PC-3 (cell line): ENCODE data around the gene SMAD3. TPM values are rescaled to one million over a fixed set of nuclear protein-coding genes. Genes with fewer than 3 reads are reported as not detected.

Experiments
- ATAC-seq: fragments of 200-7000 bp; cut with Tn5 transposase; 2 replicates; pipeline ENCODE4 v1.9.1; 2020; ENCODE audit warnings: mild to moderate bottlenecking, moderate library complexity
- BruUV-seq: library from RNA; stranded (reverse); fragments of 400-500 nt; replicated peaks from 2 replicates; lab custom pipeline; 2021; lab: Mats Ljungman, UMichigan
- CTCF ChIA-PET: fragments of 300-600 bp; sonication (Branson Sonifier 250); formaldehyde crosslinking; loops from one replicate; lab custom pipeline; 2022; ENCODE audit warnings: antibody characterized with exemption; lab: Charles Lee
- POLR2A ChIA-PET: fragments of 300-600 bp; sonication (Branson Sonifier 250); formaldehyde crosslinking; loops from one replicate; lab custom pipeline; 2022; ENCODE audit warnings: antibody characterized with exemption; ENCODE audit not compliant: unreplicated experiment; lab: Charles Lee
- DNase-seq: peaks from one replicate; pipeline ENCODE4 v3.0.0-alpha.2; 2015
- H2AFZ ChIP-seq: fragments of 300-600 bp; sonication (generic); 2 replicates; pipeline ENCODE4 v1.6.0; 2016; ENCODE audit warnings: antibody characterized with exemption, low read length
- H3F3A ChIP-seq: fragments of 300-600 bp; sonication (generic); one replicate; pipeline ENCODE4 v1.6.0; 2017; ENCODE audit warnings: antibody characterized with exemption, low read length, control low read depth, mild to moderate bottlenecking; ENCODE audit not compliant: unreplicated experiment
- H3K27ac ChIP-seq: fragments of 300-600 bp; sonication (generic); 2 replicates; pipeline ENCODE4 v1.5.1; 2016; ENCODE audit warnings: mild to moderate bottlenecking, low read length
- H3K27me3 ChIP-seq: fragments of 300-600 bp; sonication (generic); 2 replicates; pipeline ENCODE4 v1.6.1; 2016; ENCODE audit warnings: low read length, mixed read lengths
- H3K36me3 ChIP-seq: fragments of 300-600 bp; sonication (generic); 2 replicates; pipeline ENCODE4 v1.6.1; 2016; ENCODE audit warnings: low read depth, mixed run types, low read length, mixed read lengths
- H3K4me1 ChIP-seq: fragments of 300-600 bp; sonication (generic); 2 replicates; pipeline ENCODE4 v1.5.1; 2016; ENCODE audit warnings: low read length; ENCODE audit not compliant: insufficient read depth
- H3K4me2 ChIP-seq: fragments of 300-600 bp; sonication (generic); 2 replicates; pipeline ENCODE4 v1.6.0; 2016; ENCODE audit warnings: low read length
- H3K4me3 ChIP-seq: fragments of 300-600 bp; sonication (generic); 2 replicates; pipeline ENCODE4 v1.5.1; 2016; ENCODE audit warnings: mild to moderate bottlenecking, low read length, mixed read lengths
- H3K79me2 ChIP-seq: fragments of 300-600 bp; sonication (generic); 2 replicates; pipeline ENCODE4 v1.6.1; 2017; ENCODE audit warnings: low read length, mixed read lengths
- H3K9ac ChIP-seq: fragments of 300-600 bp; sonication (generic); 2 replicates; pipeline ENCODE4 v1.6.0; 2016; ENCODE audit warnings: mild to moderate bottlenecking, low read length
- H3K9me2 ChIP-seq: fragments of 300-600 bp; sonication (generic); replicated peaks from 2 replicates; pipeline ENCODE4 v1.6.1; 2016; ENCODE audit warnings: mixed run types, low read length, mixed read lengths
- H3K9me3 ChIP-seq: fragments of 300-600 bp; sonication (generic); 2 replicates; pipeline ENCODE4 v1.6.1; 2016; ENCODE audit warnings: low read length, mixed read lengths
- H4K20me1 ChIP-seq: fragments of 300-600 bp; sonication (generic); 2 replicates; pipeline ENCODE4 v1.6.1; 2016; ENCODE audit warnings: low read length, mixed read lengths
- EZH2 ChIP-seq: fragments of 300-600 bp; sonication (generic); IDR thresholded peaks from one replicate; pipeline ENCODE4 v1.6.1; 2017; ENCODE audit warnings: antibody characterized with exemption, mild to moderate bottlenecking, low read length; ENCODE audit not compliant: unreplicated experiment
- EZH2phosphoT487 ChIP-seq: fragments of 300-600 bp; sonication (generic); IDR thresholded peaks from 2 replicates; pipeline ENCODE4 v1.6.1; 2018; ENCODE audit warnings: mild to moderate bottlenecking, antibody characterized with exemption, low read length, borderline replicate concordance
- intact Hi-C: fragments of 100-400 bp; cut with micrococcal nuclease; formaldehyde crosslinking; loops from 2 replicates; pipeline ENCODE4 v1.9.0; 2023
- total RNA-seq: library from RNA; depleted of rRNA; stranded (reverse); fragments of >200 nt; gene quantifications from 2 replicates; pipeline ENCODE4 v1.2.3, GENCODE V29; 2014
- TF ChIP-seq, protein P1 (sequence below): fragments of 300-600 bp; sonication (generic); conservative IDR thresholded peaks from 2 replicates; pipeline ENCODE4 v1.5.1; 2017; ENCODE audit warnings: antibody characterized with exemption, low read depth, mild to moderate bottlenecking, low read length

The SMAD3 gene
- total RNA-seq, 1 experiment from 2014 or later = 75.6 TPM

DNA sequence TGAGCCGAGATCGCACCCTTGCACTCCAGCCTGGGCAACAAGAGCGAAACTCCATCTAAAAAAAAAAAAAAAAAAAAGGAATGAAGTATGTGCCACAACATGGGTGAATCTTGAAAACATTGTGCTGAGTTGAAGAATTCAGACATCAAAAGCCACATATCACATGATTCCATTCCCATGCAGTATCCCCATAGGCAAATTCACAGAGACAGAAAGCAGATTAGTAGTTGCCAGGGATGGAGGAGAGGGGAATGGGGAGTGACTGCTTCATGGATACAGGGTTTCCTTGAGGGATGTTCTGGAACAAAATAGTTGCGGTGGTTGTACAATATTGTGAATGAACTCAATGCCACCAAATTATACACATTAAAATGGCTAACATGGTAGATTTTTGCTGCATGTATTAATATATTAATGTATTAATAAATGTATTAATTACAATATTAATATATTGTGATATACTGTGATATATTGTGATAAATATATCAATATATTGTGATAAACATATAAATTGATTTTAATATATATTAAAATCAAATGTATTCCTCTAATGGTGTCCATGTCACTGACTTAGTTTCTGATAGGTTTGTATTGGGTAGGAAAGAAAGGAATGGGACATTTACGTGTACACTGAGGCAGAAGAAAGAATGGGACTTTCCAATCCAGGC, 34.9 kb downstream of the SMAD3 start:
- Histone ChIP-seq H3K9me3 (no peaks in the 10 kb centered on the region), H3K4me3 (no peak overlapping the region), H4K20me1 (0 out of 2 replicates have a peak, but pooled peaks cover 6% of the 10 kb centered on the region), H3K79me2 (peaks cover 98% of the 10 kb centered on the region), H3K4me1 (peaks cover 62% of the 10 kb centered on the region), H3F3A (peaks cover 7% of the 10 kb centered on the region), H2AFZ (no peak overlapping the region), H3K9ac (no peak overlapping the region), H3K27ac (peak overlapping the region; percentile 99; the same call in 1 of the 2 replicates), H3K27me3 (no peaks in the 10 kb centered on the region), H3K9me2 (no peaks in the 10 kb centered on the region), H3K4me2 (no peak overlapping the region), H3K36me3 (peaks cover 57% of the 10 kb centered on the region)
- no peak for ATAC-seq
- TF ChIP-seq EZH2 (no peak), EZH2phosphoT487 (no peak)
- TF ChIP-seq, protein P1, sequence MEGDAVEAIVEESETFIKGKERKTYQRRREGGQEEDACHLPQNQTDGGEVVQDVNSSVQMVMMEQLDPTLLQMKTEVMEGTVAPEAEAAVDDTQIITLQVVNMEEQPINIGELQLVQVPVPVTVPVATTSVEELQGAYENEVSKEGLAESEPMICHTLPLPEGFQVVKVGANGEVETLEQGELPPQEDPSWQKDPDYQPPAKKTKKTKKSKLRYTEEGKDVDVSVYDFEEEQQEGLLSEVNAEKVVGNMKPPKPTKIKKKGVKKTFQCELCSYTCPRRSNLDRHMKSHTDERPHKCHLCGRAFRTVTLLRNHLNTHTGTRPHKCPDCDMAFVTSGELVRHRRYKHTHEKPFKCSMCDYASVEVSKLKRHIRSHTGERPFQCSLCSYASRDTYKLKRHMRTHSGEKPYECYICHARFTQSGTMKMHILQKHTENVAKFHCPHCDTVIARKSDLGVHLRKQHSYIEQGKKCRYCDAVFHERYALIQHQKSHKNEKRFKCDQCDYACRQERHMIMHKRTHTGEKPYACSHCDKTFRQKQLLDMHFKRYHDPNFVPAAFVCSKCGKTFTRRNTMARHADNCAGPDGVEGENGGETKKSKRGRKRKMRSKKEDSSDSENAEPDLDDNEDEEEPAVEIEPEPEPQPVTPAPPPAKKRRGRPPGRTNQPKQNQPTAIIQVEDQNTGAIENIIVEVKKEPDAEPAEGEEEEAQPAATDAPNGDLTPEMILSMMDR = no peak
- no TSS peak for BruUV-seq
- DNase-seq = no peak
- ChIA-PET CTCF (no interaction called here), POLR2A (interaction anchor here (0.6 kb wide), 1 partner anchor 169 kb away, joined by 3 read pairs; no protein-coding TSS in a partner anchor)
- intact Hi-C loops = no loop called here

DNA sequence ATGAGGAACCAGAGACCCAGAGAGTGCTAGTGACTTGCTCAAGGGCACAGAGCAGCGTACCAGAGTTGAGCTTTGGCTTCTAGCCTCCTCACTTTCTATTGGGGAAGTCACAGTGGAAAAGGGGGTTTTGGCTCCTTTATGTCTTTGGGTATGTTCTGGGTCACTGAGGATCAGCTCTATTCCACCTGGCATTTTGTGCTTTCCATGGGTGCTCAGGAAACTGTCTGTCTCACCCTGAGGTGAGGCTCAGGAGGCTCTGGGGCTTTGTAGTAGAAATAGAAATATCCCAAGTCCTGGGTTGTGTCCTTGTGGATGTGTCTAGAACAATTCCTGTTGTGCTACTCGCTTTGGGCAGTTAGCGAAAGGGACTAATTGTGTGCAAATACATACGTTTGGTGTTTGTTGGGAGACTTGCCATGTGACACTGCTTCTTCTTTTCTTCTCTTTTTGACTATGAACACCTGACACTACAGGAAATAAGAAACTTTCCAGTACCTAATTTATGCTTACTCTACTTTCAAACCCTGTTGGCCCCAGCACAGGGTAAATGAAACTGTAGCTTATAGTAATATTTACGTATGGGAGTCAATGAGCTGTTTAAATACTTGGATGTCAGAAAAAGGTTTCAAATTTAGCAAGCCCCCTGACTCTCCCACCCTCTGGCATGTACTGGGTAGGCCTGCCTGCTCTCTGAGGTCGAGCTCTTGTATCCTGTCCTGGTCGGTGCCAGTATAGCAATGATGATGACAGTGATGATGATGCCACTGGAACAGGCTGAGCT, 35.6 kb downstream of the SMAD3 start:
- no peak overlapping the region for H3K4me2 ChIP-seq
- H3K79me2 ChIP-seq = peaks cover 95% of the 10 kb centered on the region
- H3K9ac ChIP-seq = no peak overlapping the region
- 0 out of 2 replicates have a peak, but pooled peaks cover 6% of the 10 kb centered on the region for H4K20me1 ChIP-seq
- no peaks in the 10 kb centered on the region for H3K27me3 ChIP-seq
- H3K36me3 ChIP-seq = peaks cover 51% of the 10 kb centered on the region
- no peak overlapping the region for H2AFZ ChIP-seq
- ChIA-PET CTCF (no interaction called here), POLR2A (interaction anchor here (0.6 kb wide), 4 partner anchors 35 to 175 kb away, joined by 3 to 4 read pairs (median 3); no protein-coding TSS in a partner anchor)
- no peak overlapping the region for H3K4me3 ChIP-seq
- H3K9me2 ChIP-seq = no peaks in the 10 kb centered on the region
- DNase-seq (no peak), ATAC-seq (no peak)
- BruUV-seq = no TSS peak
- no peaks in the 10 kb centered on the region for H3K9me3 ChIP-seq
- H3K4me1 ChIP-seq = peaks cover 63% of the 10 kb centered on the region
- intact Hi-C loops = no loop called here
- peak overlapping the region; percentile 99 for H3K27ac ChIP-seq
- TF ChIP-seq EZH2 = no peak
- TF ChIP-seq EZH2phosphoT487 = no peak
- TF ChIP-seq, protein P1 = no peak
- H3F3A ChIP-seq = peaks cover 11% of the 10 kb centered on the region
